Activated effector memory CD4-positive, alpha-beta T cell treated with anti-CD3 and anti-CD28 coated beads, Interleukin-2, amount 50 U/mL, for 16 hours (primary cell): ENCODE data around the gene SCNN1G.

Experiments
- DNase-seq: peaks from one replicate; pipeline ENCODE4 v3.0.0-alpha.2; 2020

The SCNN1G gene

DNA sequence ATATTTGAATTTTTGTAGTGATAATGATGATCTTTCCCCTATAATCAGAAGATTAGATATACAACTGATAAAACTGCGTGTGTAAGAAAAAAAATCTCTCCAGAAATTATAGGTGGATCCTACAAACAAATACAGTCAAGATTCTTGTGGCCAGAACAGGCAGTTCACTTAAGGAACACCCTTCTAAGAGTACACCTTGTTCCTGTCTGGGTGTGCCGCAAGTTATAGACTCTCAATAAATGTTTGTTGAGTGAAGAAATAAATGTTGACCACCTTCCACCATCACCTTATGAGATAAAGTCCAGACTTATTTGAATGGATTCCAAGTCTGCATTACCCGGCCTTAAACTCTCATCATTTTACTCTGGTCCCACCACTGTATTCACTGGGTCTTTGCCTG, 73.9 kb downstream of the SCNN1G start:
- no peak for DNase-seq

DNA sequence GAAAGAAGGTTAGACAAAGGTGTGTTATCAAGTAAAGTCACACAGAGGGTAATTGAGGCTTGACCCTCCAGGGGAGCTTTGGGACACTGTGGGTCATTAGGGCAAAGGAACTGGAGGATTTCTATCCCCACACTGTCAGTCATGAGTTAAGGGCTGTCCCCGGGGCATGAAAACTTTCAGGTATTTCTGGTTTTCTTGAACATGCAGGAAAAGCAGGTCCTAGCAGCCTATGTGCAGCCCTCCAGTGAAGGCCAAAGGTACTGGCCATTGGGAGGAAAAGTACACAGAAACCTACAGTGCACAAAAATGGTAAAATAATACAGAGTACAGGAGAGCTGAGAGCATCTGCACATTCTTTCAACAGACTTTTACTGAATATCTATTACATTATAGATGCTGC, 75.1 kb downstream of the SCNN1G start:
- DNase-seq = no peak

DNA sequence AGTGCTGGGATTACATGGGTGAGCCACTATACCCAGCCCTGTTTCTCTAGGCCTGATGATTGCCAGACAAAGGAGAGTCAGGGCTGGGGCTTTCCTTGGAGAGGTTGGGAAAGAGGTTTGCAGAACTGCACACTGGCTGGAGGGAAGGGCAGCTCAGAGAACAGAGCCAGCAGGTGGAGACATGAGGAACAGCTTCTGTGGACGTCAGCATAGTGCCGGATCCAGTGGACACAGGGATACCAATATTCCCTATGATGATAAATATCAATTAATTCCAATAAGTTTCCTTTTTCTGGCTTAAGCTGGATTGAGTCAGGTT, 76.3 kb downstream of the SCNN1G start:
- no peak for DNase-seq
